Transverse colon (tissue), 3 donors: ENCODE measurements around the gene PPARGC1A.

ENCODE experiments used
- EP300 ChIP-seq: sonication (generic); formaldehyde crosslinking; IDR thresholded peaks from one replicate; pipeline ENCODE4 v1.6.1; 2017; ENCODE audit warnings: antibody characterized with exemption, low read depth
- POLR2A ChIP-seq: fragments of 450-650 bp; IDR thresholded peaks from one replicate; pipeline ENCODE4 v1.6.1; 2016; ENCODE audit warnings: antibody characterized with exemption, mild to moderate bottlenecking, moderate library complexity
- TF ChIP-seq, protein P1 (sequence below), 5 experiments: fragments of 200-600 bp in 3 of 5; fragments of 450-650 bp in 2 of 5; sonication (generic) in 3 of 5; IDR thresholded peaks; 1 replicate in 2 of 5; 2 replicates in 3 of 5; pipeline ENCODE4 v1.5.1; 2016 to 2017; ENCODE audit warnings: antibody characterized with exemption in 5 of 5, inconsistent platforms in 3 of 5, mild to moderate bottlenecking in 2 of 5, moderate library complexity in 1 of 5

DNA sequence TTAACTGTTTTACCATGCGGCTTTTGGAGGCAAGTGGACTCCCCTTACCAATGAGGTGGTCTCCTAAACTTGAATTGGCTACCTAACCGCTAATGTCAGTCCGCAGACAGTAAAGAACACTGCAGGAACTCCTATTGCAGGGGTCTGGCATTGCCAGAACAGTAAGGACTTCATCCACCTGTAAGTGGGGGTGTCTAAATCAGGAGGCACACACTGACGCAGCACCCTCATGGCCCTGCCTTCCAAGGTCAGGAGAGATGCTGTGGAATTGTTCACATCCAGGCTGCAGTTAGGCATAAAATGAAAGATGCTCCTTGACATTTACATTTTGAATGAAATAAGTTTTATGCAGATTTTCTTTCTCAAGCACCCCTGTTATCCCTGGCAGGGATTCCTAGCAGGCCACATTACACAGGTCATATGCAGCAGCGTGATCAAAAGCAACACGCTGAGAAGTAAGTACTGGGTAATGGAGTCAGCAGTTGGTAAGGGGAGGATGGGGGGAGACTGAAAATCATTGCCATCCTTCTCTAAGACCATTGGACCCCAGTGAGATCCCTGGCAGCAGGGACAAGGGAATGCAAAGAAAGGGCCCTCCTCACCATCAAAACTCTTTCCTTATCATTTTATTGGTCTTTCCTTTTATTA lies 3.8 kb downstream of the PPARGC1A start:
- TF ChIP-seq, protein P1, sequence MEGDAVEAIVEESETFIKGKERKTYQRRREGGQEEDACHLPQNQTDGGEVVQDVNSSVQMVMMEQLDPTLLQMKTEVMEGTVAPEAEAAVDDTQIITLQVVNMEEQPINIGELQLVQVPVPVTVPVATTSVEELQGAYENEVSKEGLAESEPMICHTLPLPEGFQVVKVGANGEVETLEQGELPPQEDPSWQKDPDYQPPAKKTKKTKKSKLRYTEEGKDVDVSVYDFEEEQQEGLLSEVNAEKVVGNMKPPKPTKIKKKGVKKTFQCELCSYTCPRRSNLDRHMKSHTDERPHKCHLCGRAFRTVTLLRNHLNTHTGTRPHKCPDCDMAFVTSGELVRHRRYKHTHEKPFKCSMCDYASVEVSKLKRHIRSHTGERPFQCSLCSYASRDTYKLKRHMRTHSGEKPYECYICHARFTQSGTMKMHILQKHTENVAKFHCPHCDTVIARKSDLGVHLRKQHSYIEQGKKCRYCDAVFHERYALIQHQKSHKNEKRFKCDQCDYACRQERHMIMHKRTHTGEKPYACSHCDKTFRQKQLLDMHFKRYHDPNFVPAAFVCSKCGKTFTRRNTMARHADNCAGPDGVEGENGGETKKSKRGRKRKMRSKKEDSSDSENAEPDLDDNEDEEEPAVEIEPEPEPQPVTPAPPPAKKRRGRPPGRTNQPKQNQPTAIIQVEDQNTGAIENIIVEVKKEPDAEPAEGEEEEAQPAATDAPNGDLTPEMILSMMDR (IDR thresholded peaks at IDR 0.05) = no peak
- TF ChIP-seq POLR2A (no peak), EP300 (no peak)
